HG03196 (cell line): ENCODE results near the gene LHX3.
"Not testable (repeated sequence)": the region's sequence is repeated elsewhere in the genome, so short reads cannot be mapped to it uniquely, and the experiment has no call there.

ENCODE experiments used
- ATAC-seq: cut with Tn5 transposase; IDR thresholded peaks from one replicate; pipeline ENCODE4 v1.9.1; 2021; ENCODE audit not compliant: unreplicated experiment

Gene LHX3

DNA sequence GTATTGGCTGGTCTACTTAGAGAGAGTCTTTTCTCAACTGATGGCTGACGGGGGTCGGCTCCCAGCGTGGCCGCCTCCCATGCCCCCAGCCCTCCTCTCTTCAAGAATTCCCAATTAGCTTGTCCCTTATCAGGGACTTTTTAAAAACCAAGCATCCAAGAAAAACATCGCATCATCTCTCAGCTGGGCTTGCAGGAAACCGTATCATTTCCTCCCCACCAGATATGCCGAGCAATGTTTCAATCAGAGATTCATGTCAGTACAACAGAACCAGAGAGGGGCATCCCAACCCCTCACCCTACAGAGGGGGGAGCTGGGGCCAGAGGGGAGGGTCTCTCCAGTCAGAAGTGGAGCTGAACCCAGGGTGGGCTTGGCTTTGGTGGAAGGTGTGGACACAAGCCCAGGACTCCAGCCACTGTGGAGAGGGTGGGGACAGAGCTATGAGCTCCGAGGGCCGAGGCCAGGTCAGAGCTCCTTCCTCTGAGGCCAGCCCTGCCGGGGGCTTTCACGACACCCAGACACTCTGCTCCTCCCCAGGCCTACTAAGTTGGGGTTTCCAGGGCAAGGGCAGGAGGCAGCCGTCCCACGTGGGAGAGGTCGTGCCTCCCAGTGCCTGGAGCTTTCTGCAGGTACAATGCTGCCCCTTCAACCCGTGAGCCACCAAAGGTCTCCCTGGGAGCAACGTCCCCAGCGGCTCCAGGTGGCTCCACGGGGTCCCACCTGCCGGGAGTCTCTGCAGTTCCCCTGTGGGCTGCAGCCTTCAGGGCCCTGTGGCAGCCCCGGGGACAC is 47.3 kb downstream of the LHX3 start:
- no peak for ATAC-seq

DNA sequence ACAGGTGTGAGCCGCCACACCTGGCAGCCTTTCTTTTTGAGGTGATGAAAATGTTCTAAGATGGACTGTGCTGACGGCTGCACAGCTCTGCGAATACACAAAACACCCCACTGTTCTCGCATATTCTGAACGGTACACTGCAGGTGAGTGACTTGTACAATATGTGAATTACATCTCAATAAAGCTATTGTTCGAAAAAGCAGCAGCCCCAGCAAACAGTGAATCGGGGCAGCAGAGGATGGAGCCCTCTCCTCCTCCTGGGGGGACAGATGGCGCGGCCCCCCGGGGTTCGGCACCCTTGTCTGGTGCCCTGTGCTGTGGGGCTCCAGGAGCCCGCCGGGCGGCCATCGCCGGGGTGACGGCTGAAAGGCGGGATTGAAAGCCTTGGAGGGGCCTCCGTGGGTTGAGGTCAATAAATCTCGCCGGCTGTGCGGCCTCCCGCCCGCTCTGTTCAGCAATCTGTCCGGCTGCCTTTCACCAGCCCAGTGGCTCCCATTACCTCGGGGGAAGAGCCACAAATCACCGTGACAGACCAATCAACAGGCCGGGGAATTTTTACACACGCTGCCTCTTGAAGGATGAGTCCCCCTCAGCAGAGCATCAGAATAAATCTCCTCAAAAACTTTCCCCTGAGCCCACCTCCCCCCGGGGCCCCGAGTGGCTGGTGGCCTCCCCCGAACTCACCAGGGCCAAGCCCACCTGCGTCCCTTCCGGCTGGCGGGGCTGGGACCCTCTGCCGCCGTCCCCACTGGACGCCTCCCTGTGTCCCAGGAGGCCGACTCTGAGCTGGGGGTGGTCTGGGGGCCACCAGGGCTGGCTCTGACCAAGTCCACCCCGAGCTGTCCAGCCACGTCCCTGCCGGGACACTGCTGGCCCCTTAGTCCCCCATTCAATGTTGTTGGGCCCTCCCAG is 48.5 kb downstream of the LHX3 start:
- ATAC-seq: no peak

DNA sequence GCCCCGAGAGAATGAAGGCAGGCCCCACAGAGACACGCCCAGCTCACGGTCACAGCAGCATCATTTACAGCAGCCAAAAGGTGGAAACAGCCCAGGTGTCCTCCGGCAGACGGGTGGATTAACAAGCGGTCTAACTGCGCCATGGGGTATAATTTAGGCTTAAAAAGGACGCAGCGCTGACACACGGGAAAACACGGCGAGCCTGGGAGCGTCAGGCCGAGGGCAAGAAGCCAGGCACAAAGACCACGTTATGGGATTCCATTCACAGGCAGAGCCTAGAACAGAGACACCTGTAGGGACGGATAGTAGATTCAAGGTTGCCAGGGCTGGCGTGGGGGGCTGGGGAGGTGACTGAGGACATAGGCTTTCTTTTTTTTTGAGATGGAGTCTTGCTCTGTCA is 49.4 kb downstream of the LHX3 start:
- ATAC-seq: no peak

DNA sequence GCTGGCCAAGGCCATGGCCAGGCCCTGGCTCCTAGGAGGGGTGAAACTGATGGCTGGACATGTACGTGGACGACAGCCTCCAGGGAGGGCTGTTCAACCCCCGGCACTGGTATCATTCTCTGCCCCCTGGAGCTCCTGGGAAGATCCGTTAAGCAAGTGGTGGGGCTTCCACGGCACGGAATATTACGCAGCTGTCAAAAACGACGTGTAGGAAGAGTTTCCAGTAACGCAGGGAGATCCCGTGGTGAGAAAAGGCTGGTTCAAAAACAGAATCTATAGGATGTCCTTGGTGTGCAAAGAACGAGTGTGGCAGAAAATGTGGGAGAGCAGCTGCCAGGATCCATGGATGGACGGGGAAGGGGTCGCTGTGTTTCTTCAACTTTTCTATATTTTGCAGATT is 50.0 kb downstream of the LHX3 start:
- no peak for ATAC-seq

DNA sequence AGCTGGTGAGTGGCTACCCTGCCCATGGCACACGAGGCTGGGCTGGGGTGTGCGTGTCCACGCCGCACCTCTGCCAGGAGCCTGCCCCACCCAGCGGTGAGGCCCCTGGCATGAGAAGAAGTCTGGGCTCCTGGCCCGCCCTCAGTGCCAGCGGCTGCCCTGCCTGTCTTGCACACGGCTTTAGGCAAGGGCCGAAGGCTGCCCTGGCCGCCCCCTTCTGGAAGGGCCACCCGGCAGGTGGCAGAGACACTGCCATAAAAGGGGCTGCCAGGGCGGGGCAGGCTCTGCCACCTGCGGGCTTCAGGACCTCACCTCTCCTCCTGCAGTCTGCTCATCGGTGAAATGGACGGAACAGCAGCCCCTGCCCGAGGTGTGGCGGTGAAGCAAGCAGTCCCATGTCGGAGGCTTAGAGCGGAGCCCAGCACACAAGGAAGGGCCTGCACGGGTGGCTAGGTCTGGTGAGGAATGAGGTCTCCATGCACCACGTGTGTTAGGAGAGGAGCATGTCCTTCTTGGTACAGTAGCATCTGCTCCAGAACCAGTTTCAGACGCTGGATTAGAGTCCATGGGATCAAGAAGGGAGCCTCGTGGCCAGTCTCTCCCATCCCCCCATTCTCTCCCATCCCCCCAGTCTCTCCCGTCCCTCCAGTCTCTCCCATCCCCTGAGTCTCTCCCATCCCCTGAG is 51.4 kb downstream of the LHX3 start:
- no peak for ATAC-seq

GRCh38 chr9:136152931-136153330 is 52.0 kb downstream of the LHX3 start:
- ATAC-seq: no peak

GRCh38 chr9:136152543-136152866 is 52.4 kb downstream of the LHX3 start:
- no peak for ATAC-seq

- no peak for ATAC-seq
Measured at GRCh38 chr9:136151848-136152542, 52.9 kb downstream of the LHX3 start.

DNA sequence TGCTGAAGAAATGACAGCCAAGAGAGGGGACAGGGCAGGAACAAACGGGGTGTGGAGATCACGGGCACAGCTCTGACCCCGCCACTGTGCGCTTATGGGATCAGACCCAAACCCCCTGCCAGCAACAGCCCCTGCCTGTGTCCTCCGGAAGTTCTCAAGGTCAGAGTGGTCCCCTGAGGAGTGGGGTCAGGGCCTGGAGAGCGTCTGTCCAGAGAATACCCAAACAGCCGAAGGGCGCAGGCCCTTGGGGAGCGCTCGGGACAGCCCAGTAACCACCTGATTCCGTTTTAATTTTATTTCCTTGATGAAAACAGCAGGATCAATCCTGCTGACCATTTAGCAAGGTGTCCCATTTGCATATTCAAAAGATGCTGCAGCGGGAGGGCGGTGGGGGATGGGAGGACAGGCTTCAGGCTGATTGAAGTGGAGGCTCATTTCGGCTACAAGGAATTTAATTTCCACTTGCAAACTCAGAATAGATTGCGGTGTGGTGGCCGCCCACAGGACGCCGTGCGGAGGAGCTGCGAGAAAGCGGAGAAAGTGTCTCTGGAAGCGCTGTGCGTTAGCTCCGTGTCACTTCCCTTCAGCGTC is 53.6 kb downstream of the LHX3 start:
- no peak for ATAC-seq

GRCh38 chr9:136150664-136151213 is 54.2 kb downstream of the LHX3 start:
- not testable (repeated sequence) for ATAC-seq

DNA sequence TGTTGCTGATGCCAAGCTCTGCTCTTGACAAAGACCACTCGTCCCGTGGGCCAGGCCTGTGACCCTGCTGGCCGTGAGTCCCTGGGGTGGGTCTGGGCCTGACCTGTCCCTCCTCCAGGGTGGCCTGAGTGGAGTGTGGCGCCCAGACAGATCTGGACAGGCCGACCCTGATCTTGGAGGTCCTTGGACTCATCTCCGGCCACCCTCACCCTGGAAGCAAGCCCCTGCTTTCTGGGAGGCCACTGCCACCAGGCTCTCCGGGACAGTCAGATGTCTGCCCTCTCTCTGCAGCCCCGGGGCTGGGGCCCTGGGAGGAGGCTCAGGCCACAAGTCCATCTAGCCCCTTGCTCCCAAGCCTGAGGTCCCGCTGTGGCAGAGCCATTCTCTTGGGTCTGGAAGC is 55.1 kb downstream of the LHX3 start:
- ATAC-seq: no peak

DNA sequence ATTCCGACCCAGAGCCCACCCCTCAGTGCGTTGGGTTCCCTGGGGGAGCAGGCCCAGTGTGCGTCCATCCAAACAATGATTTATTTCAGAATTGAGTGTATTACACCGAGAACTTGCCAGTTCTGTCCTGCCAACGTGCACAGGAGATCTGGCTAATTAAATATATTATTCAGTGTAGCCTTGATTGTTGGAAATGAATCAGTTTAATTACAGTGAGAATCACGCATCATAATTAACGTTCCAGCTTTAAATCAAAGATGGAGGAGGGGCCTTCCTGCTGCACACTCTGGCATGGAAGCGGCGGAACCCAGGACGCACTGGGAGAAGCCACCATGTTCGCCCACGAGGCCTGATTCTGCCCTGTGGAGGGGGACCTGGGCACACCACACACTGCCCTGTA is 55.6 kb downstream of the LHX3 start:
- no peak for ATAC-seq

DNA sequence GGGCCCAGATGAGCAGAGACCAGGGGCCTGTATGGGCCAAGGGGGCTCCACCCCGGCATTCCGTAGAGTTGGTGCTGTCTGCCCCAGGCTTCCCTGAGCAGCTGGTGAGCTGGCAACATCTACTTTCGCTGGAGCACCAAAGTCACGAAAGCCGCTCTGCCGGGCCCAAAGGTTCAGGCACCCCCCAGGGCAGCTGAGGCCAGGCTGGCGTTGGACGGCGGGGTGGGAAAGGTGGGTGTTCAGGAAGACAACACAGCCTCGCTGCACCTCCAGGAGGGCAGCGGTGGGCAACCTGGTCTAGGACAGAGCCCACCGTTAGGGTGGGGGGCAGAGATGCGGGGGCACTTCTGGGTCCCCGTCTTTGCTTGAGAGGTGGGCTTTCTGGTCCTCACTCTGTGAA is 56.2 kb downstream of the LHX3 start:
- no peak for ATAC-seq

GRCh38 chr9:136147890-136148714 is 56.8 kb downstream of the LHX3 start:
- ATAC-seq: no peak

- ATAC-seq: no peak
Measured at GRCh38 chr9:136147038-136147889, 57.7 kb downstream of the LHX3 start.
